Gastrocnemius medialis (tissue), 4 donors: ENCODE measurements around the gene TSEN15.

Experiments
- POLR2A ChIP-seq, 2 donors: fragments of 450-650 bp; IDR thresholded peaks; one replicate each; pipeline ENCODE4 v1.6.1; 2017; ENCODE audit warnings: antibody characterized with exemption in 2 of 2, mild to moderate bottlenecking in 2 of 2, moderate library complexity in 2 of 2
- TF ChIP-seq, protein P1 (sequence below), 5 experiments: fragments of 450-650 bp in 3 of 5; fragments of 200-600 bp in 2 of 5; sonication (generic) in 2 of 5; IDR thresholded peaks in 4 of 5; conservative IDR thresholded peaks in 1 of 5; 1 replicate in 4 of 5; 2 replicates in 1 of 5; pipeline ENCODE4 v1.5.1; 2016 to 2019; ENCODE audit warnings: antibody characterized with exemption in 5 of 5, mild to moderate bottlenecking in 3 of 5, moderate library complexity in 3 of 5

DNA sequence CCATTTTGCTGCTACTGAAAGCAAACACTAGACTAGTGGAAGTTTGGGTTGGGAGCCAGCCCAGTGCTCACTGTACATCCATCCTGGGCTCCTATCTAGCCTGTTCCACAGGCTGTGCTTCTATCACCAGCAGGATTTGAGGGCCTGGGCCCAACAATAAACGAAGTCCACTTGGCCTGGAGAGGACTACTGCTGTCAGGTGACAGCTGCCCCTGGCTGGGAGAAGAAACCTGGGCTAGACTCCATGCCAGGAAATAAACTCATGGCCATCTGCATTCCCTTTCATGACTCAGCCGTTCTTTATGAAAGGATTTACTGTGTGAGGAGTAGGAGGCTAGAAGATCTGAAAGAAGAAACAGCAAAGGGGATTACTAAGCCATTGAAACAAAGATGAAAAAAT, 49.5 kb upstream of the TSEN15 start:
- TF ChIP-seq, protein P1, sequence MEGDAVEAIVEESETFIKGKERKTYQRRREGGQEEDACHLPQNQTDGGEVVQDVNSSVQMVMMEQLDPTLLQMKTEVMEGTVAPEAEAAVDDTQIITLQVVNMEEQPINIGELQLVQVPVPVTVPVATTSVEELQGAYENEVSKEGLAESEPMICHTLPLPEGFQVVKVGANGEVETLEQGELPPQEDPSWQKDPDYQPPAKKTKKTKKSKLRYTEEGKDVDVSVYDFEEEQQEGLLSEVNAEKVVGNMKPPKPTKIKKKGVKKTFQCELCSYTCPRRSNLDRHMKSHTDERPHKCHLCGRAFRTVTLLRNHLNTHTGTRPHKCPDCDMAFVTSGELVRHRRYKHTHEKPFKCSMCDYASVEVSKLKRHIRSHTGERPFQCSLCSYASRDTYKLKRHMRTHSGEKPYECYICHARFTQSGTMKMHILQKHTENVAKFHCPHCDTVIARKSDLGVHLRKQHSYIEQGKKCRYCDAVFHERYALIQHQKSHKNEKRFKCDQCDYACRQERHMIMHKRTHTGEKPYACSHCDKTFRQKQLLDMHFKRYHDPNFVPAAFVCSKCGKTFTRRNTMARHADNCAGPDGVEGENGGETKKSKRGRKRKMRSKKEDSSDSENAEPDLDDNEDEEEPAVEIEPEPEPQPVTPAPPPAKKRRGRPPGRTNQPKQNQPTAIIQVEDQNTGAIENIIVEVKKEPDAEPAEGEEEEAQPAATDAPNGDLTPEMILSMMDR (IDR thresholded peaks at IDR 0.05 in 4 of 5, conservative IDR thresholded peaks at IDR 0.05 in 1 of 5) = no peak
- TF ChIP-seq POLR2A (IDR thresholded peaks at IDR 0.05) = no peak
